Measurements from ENCODE around the gene ABHD14A. TPM values are rescaled to one million over a fixed set of nuclear protein-coding genes. Genes with fewer than 3 reads are reported as not detected.

Gene ABHD14A
- total RNA-seq, 1 donor from 2014 or later: 19.4 TPM

DNA sequence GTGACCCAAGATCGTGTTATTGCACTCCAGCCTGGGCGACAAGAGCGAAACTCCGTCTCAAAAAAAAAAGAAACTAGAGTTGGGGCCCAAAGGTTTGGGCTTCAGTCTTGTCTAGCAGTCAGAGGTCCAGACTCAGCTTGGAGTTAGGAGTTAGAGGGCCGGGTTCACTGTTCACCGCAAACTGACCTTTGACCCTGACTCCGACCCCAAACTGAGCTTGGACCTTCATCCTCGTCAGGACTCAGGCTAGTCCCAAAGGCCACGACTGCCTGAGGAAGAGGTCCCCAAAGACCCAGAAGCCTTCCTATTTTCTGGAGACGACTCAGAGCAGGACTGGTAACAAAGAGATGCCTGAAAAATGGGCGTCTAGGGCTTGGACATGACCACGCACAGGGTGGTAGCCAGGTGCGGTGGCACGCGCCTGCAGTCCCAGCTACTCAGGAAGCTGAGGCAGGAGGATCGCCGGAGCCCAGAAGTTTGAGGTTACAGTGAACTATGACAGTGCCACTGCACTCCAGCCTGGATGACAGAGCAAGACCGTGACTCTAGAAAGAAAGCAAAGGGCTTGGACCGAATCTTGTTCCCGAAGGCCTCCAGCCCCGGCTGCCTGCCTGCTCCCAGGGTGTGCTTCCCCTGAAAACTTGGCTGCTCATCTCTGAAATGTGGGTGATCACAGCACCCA is 43.6 kb downstream of the ABHD14A start:
- DNase-seq (ENCODE audit: low spot score): no peak

DNA sequence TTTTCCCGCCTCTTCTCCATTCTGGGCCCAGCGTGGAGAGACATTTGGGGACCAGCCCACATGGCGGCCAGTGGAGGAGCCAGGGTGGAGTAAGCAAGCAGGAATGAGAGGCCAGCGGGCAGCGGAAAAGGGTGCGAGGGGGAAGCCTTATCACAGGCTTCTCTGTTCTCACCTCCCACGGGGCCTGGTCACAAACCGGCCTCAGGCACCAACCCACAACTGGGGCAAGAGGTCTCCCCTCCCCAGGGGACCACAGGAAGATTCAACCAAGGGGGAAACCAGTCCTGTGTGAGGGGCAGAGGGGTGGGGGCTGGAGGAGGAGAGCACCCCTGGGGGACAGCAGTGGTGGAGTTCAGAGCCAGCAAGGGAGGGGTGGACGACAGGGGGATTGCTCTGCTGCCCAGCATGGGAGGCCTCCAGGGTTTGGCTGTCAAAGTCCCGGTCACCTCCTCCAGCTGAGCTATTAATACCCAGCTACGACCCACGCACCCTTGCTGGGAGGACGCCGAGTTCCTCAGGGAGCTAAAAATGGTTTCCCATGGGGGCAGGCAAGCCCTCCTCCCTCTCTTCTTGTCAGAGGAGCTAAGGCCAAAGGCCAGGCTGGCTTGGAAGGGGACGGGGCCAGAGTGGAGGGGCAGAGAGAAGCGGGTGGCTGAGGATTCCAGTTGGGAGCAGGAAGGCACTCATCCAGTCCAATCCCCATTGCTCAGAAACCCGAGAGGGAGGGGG is 44.7 kb downstream of the ABHD14A start:
- DNase-seq (ENCODE audit: low spot score): peak; percentile 71

DNA sequence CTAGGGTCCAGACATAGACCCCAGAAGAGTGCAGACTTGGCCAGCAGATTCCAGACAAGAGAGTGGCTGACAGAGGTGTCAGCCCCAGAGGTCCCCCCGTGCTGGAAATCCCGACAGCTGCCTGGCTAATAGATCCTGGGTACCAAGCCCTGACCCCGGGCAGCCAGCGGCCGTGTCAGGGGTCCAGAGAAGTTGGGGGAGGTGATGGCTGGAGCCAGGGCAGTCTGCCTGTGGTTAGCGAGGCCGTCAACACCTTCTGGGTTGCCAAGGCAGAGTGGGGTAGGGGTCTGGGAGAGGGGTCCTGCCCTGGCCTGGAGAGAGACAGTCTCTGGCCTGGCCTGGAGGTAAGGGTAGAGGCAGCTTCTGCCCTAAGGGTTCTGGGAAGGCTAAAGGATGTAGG is 45.9 kb downstream of the ABHD14A start:
- no peak for DNase-seq (ENCODE audit: low spot score)

DNA sequence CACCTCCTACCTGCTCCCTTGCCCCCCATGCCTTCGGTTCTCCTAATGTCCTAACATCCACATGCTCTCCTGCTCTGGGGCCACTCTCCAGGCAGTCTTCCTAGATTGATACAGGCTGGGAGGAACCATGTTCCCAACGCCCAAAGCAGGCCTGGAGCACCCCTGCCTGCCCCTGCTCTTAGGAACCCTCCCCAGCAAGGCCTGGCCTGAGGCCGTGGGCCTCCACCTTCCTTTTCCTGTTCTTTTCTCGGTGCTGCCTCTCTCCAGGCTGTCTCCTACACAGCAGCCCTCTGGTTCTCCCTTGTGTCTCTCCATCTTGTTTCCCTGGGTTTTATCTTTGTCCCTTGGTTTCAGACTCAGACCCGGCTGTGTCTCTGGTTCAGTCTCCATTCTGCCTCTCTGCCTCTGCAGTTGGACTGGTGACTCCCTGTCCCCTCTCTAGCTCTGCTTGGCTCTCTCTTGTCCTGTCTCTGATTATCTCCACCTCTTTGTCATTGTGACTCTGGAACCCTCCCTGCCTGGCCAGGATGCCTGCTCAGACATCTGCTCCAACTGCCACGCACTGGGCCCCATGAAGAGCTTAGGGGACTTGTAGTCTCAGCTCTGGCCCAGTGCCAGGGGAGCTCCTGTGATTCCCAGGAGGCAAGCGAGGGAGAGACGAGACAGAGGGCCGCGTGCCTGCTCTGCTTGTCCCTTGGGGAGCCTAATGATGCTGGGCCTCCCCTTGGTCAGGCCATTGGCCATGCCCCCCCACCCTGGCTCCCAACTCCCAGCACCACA is 46.8 kb downstream of the ABHD14A start:
- DNase-seq (ENCODE audit: low spot score): no peak

DNA sequence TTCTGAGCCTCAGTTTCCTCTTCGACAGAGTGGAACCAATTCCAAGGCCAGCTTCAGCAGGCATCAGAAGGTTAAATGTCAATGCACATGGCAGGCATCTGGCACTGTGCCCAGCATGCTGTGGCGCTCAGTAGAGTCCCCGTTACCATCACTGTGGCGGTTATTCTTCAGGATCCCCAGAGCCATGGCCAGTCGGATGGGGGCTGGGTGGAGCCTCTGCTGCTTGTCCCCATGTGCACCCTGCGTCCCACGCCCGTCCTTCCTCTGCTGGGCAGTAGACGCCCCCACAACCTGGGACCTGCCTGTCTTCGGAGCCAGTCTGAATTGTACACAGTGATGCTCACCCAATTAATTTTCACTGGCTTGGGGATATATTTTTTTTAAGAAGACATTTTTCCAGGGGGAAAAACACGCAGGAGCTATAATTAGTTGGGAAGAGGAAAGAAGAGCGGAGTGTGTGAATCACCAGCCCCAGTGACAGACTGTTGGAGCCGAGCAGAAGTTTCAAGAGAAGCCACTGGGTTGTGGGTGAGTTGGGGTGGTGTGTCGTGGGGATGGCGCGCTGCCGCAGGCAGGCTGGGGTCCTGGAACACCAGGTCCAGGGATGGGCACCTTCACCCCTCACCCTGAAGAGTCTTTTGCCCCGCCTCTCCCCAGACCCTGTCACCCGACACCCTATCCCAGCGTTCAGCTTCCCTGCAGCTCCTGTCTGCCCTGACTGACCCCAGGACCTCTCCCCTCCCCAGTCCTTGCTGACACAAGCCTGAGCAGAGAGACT is 47.6 kb downstream of the ABHD14A start:
- DNase-seq (ENCODE audit: low spot score): no peak

DNA sequence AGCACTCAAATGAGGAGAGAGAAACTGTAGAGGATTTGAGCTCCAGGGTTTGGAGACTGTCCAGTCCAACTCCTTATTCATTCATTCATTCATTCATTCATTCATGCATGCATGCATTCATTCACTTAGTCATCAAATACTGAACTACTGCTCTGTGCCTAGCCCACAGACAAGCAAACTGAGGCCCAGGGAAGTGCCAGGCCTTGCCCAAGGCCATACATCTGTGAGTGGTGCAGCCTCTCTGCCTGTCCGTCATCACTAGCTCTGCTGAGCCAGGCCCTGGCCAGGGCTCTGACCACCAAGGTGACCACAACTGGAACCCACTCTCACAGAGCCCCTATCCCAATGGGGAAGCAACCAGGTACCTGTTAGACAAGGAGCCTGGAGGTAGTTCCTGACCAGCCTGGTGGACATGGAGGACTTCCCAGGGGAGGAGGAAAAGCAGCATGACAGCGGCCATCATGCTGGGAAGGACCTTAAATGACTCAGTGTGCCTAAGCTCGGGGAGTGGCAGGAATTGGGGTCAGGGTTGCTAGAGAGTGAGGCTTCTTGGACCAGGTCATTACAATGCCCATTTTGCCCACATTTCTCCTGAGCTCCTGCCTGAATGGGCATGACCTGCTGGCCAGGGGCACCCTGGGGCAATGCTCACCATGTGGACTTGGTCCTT is 48.4 kb downstream of the ABHD14A start:
- DNase-seq (ENCODE audit: low spot score): no peak

DNA sequence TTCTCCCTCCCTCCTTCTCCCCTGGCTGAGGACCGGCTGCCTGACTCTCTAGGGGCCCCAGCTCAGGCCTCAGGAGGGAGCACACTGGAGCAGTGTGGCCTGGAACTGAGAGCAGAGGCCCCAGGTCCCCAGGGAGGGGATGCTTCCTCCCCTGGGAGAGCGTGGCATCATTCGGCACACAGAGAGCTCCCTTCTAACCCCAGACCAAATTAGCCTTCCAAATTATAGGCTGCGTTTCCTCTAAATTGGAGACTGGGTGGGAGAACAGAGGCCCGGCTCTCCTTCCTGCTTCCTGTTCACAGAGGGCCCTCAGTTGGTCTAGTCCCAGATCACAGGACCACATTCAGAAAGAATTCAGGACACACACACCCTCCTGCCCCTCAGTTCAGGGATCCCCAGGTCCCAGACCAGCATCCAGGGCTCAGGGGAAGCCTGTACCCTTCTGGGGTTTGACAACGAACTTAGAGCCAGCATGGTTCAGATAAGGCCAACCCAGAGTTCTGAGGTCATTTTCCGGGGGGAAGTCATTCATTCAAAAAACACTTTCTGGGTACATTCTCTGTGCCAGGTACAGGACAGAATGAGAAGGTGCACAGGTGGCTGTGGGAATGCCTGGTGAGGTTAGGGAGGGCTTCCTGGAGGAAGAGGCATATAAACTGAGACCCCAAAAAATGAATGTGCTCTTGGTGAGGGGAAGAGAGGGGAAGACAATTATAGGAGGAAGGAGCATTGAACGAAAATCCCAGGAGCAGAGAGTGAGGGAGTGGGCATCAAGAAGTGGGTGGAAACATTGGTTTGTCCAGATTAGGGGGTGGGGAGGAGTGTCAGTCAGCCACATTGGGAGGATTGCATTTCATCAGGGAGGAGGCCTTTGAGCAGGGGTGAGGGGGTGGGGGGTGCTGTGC is 49.2 kb downstream of the ABHD14A start:
- no peak for DNase-seq (ENCODE audit: low spot score)

DNA sequence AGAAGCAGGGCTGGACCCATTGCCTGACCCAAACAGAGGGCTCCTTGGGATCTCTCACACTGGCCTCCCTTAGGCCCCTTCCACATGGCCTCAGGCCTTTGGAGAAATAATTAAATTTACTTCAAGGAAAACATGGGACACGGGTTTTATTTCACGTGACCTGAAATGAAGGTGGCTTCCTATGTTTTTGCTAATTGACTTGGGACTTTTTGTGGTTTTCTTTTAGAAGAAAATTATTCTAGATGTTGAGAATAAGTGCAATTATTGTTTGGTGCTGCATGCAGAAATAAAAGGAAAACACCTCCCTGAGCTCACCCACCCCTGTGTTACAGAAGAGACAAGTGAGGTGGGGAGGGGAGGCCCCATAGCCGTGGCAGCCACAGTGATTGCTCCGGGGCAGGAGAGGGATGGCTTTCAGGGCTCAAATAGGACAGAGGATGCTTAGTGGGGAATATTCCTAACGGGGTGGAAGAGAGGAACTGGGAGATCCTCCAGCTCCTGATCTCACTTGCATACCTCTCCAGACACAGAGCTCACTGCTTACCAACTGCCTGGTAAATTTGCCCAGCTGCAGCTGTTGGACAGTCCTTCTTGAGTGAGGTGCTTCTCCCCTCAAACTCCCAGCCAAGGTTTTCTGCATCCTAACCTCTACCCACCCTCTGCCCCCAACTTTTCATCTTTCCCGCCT is 50.0 kb downstream of the ABHD14A start:
- DNase-seq (ENCODE audit: low spot score): no peak

DNA sequence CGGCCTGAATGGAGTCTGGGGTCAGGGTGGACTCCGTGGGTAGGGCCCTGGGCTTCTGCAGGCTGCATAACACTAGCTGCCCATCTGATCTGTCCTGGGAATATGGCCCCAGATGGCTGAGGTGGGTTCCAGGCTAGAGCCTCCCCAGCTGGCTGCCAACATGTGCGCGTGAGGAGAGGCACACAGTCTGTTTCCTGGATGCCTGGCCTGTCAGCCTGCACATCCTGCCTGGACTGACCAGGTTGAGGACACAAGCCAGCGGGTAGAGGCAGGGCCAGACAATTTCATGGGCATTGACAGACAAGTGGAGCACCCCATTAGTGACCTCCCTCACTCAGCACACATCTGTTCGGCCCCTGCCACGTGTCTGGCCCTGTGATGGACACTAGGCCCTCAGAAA is 50.6 kb downstream of the ABHD14A start:
- DNase-seq (ENCODE audit: low spot score): no peak

DNA sequence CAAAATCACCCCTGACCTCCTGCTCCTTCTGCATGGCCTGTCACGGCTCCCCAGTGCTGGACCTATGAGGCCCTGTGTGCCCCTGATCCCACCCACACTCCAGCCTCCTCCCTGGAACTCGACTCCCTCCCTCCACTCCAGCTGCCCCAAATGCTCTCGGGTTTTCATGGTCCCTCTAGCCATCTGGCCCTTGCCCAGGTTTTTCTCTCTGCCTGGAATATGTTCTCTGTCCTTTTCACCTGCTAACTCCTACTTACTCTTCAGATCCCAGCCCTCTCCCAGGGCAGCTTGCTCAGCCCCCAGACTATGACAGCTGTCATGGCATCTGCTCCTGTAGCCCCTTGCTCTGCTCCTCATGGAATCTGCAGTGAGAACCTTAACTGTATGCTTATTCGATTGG is 51.2 kb downstream of the ABHD14A start:
- DNase-seq (ENCODE audit: low spot score): no peak

DNA sequence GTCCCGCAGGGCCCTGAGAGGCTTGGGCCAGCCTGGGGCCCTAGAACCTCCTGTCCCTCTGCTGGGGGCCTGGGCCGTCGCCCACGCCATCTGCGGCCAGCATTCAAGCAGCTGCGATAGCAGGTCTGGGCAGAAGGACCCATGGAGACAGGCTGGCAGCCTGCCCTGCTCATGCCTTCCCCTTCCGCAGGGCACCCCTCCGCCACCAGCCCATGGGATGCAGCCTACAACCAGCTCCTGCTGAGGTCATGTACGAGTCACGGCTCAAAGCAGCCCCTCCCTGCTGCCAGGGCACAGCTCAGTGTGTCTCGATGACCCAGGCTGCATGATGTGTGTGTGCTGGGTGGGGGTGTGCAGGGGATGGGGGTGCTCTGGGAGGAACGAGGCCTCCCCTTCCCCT is 53.7 kb downstream of the ABHD14A start:
- DNase-seq (ENCODE audit: low spot score): no peak

DNA sequence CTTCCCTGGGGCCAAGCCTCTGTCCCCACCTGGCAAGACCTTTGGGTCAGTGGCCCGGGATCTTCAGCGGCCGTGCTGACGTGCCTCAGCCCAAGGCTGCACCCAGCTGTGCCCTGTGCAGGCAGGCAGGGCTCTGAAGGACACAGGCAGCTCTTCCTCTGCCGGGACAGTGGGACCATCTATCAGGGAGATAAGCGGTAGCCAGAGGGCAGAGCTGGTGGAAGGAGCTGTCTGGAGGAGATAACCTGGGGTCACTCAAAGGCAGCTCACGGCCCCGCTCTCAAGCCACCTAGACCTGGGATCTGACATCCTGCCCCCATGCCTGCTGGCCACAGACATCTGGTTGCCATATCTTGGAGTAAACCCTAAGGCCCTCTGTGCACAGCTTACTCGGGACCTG is 54.2 kb downstream of the ABHD14A start:
- no peak for DNase-seq (ENCODE audit: low spot score)

DNA sequence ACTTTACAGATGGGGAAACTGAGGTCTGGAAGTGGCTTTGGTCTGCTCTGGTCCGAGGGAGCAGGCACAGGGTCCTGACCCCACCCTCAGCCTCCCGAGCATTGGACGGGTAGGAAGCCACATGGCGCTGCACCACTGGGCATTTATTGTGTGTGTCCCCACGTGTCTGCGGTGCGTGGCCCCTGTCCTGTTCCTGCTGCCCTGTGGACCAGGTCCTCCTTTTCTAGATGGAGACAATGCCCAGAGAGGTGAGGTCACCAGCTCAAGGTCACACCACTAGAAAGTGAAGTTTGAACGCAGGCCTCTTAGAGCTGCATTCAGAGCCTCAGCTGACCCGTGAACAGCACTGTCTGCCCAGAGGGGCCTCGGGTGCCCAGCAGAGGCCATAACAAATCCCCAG is 54.7 kb downstream of the ABHD14A start:
- DNase-seq (ENCODE audit: low spot score): no peak

Other genes with a start within 250 kb of the ABHD14A start
- not detected for gene IQCF6, start 195.8 kb upstream of the ABHD14A start, total RNA-seq
- gene IQCF2, start 113.4 kb upstream of the ABHD14A start, total RNA-seq: not detected
- gene IQCF5, start 99.5 kb upstream of the ABHD14A start, total RNA-seq: not detected
- gene IQCF1, start 71.7 kb upstream of the ABHD14A start, total RNA-seq: not detected
- 28.2 TPM for gene RRP9, start 33.2 kb upstream of the ABHD14A start, total RNA-seq
- 48.5 TPM for gene PARP3, start 32.7 kb upstream of the ABHD14A start, total RNA-seq
- gene GPR62, start 19.7 kb upstream of the ABHD14A start, total RNA-seq: 0.57 TPM
- 40.8 TPM for gene PCBP4, start 7.6 kb upstream of the ABHD14A start, total RNA-seq
- gene ABHD14B, start 1.0 kb upstream of the ABHD14A start, total RNA-seq: 55.3 TPM
- gene ACY1, start 8.5 kb downstream of the ABHD14A start, total RNA-seq: 72.8 TPM
- gene RPL29, start 20.8 kb downstream of the ABHD14A start, total RNA-seq: 1,577 TPM
- gene DUSP7, start 81.5 kb downstream of the ABHD14A start, total RNA-seq: 22.2 TPM
- 3.6 TPM for gene POC1A, start 179.4 kb downstream of the ABHD14A start, total RNA-seq
- 144 TPM for gene ALAS1, start 223.1 kb downstream of the ABHD14A start, total RNA-seq